Endothelial cell of umbilical vein (primary cell): ENCODE data around the gene CRNN. TPM values are rescaled to one million over a fixed set of nuclear protein-coding genes. Genes with fewer than 3 reads are reported as not detected.

Source experiments
- BruUV-seq: library from RNA; stranded (reverse); fragments of 400-500 nt; replicated peaks from 2 replicates; lab custom pipeline; 2021; lab: Mats Ljungman, UMichigan
- CTCF ChIA-PET: fragments of 300-600, 350-600 bp; sonication (Branson Sonifier 250); formaldehyde crosslinking; loops from one replicate; lab custom pipeline; 2021; ENCODE audit warnings: antibody characterized with exemption, inconsistent platforms; lab: Charles Lee
- POLR2A ChIA-PET: fragments of 300-600, 350-600 bp; sonication (Branson Sonifier 250); formaldehyde crosslinking; loops from one replicate; lab custom pipeline; 2021; ENCODE audit warnings: antibody characterized with exemption, inconsistent platforms; lab: Charles Lee
- DNase-seq: peaks from one replicate; pipeline ENCODE4 v3.0.0-alpha.2; 2011; ENCODE audit warnings: low read depth, low spot score
- FAIRE-seq: peaks from 2 replicates; lab custom pipeline; 2011; peaks lifted over from hg19 to GRCh38; lab: Jason Lieb, UNC
- H2AFZ ChIP-seq: 2 replicates; pipeline ENCODE4 v1.6.0; 2012; ENCODE audit warnings: low read depth, low read length, control low read depth, inconsistent platforms
- H3K27ac ChIP-seq: 2 replicates; pipeline ENCODE4 v1.5.1; 2011; ENCODE audit warnings: low read depth, mild to moderate bottlenecking, control low read depth, low read length, moderate library complexity; ENCODE audit not compliant: insufficient read depth
- H3K27me3 ChIP-seq, 2 experiments: 2 replicates each; pipeline versions ENCODE4 v1.6.0 to v1.6.1; 2011; ENCODE audit warnings: low read length in 2 of 2, mixed read lengths in 1 of 2; ENCODE audit not compliant: control insufficient read depth in 2 of 2, insufficient read depth in 2 of 2
- H3K36me3 ChIP-seq, 2 experiments: 2 replicates in 1 of 2; 3 replicates in 1 of 2; pipeline ENCODE4 v1.5.1; 2011; ENCODE audit warnings: low read length in 2 of 2, mild to moderate bottlenecking in 1 of 2, moderate library complexity in 1 of 2; ENCODE audit not compliant: control insufficient read depth in 2 of 2, insufficient read depth in 2 of 2; ENCODE audit errors: extremely low read depth in 1 of 2
- H3K4me1 ChIP-seq: 3 replicates; pipeline ENCODE4 v1.5.1; 2011; ENCODE audit warnings: mild to moderate bottlenecking, low read length; ENCODE audit not compliant: control insufficient read depth, insufficient read depth; ENCODE audit errors: extremely low read depth
- H3K4me2 ChIP-seq: 2 replicates; pipeline ENCODE4 v1.6.1; 2011; ENCODE audit warnings: low read length, control low read depth, mixed read lengths; ENCODE audit not compliant: insufficient read depth
- H3K4me3 ChIP-seq, 3 experiments: fragments of 200-600 bp in 1 of 3; sonication (generic), shearing (Covaris generic) in 1 of 3; replicated peaks in 1 of 3; 2 replicates each; pipeline ENCODE4 v1.5.1; 2011 to 2016; ENCODE audit warnings: control low read depth in 3 of 3, low read length in 3 of 3, mild to moderate bottlenecking in 2 of 3, inconsistent platforms in 1 of 3, low read depth in 1 of 3, moderate library complexity in 1 of 3; ENCODE audit not compliant: insufficient read depth in 1 of 3
- H3K79me2 ChIP-seq: 2 replicates; pipeline ENCODE4 v1.6.0; 2012; ENCODE audit warnings: low read length, inconsistent platforms; ENCODE audit not compliant: control insufficient read depth, insufficient read depth
- H3K9ac ChIP-seq: replicated peaks from 2 replicates; pipeline ENCODE3; 2011; ENCODE audit warnings: low read length, control low read depth; ENCODE audit not compliant: insufficient read depth; ENCODE audit errors: extremely low read depth
- H3K9me1 ChIP-seq: replicated peaks from 3 replicates; pipeline ENCODE4 v1.6.0; 2011; ENCODE audit warnings: mild to moderate bottlenecking, low read length; ENCODE audit not compliant: control insufficient read depth, insufficient read depth; ENCODE audit errors: extremely low read depth
- H3K9me3 ChIP-seq: replicated peaks from 2 replicates; pipeline ENCODE4 v1.5.1; 2012; ENCODE audit warnings: low read length, inconsistent platforms; ENCODE audit not compliant: control insufficient read depth, insufficient read depth
- H4K20me1 ChIP-seq: replicated peaks from 2 replicates; pipeline ENCODE3; 2011; ENCODE audit warnings: mild to moderate bottlenecking, low read length; ENCODE audit not compliant: control insufficient read depth, insufficient read depth; ENCODE audit errors: extremely low read depth
- CTCF ChIP-seq, 2 donors: IDR thresholded peaks; 1 replicate in 1 of 2; 2 replicates in 1 of 2; pipeline ENCODE4 v1.5.1; 2011; ENCODE audit warnings: low read length in 2 of 2, mild to moderate bottlenecking in 2 of 2, moderate library complexity in 2 of 2, control low read depth in 1 of 2, inconsistent platforms in 1 of 2, low read depth in 1 of 2; ENCODE audit not compliant: insufficient read depth in 1 of 2; ENCODE audit errors: extremely low read depth in 1 of 2
- EZH2 ChIP-seq: IDR thresholded peaks from 2 replicates; pipeline ENCODE4 v1.6.1; 2012; ENCODE audit warnings: borderline replicate concordance, low read depth, mild to moderate bottlenecking, moderate library complexity, low read length, inconsistent platforms; ENCODE audit not compliant: severe bottlenecking
- FOS ChIP-seq: IDR thresholded peaks from 2 replicates; pipeline ENCODE4 v1.6.1; 2011; ENCODE audit warnings: mild to moderate bottlenecking, low read length, moderate library complexity, borderline replicate concordance; ENCODE audit not compliant: insufficient read depth
- GATA2 ChIP-seq: IDR thresholded peaks from 2 replicates; pipeline ENCODE4 v1.7.0; 2011; ENCODE audit warnings: low read depth, mild to moderate bottlenecking, moderate library complexity, mixed read lengths, low read length; ENCODE audit not compliant: insufficient read length, insufficient read depth
- JUN ChIP-seq: IDR thresholded peaks from 2 replicates; pipeline ENCODE4 v1.6.1; 2011; ENCODE audit warnings: borderline replicate concordance, low read depth; ENCODE audit not compliant: insufficient read length, insufficient read depth
- MAX ChIP-seq: IDR thresholded peaks from 2 replicates; pipeline ENCODE4 v1.6.1; 2011; ENCODE audit not compliant: insufficient read depth, insufficient read length
- MYC ChIP-seq: IDR thresholded peaks from one replicate; pipeline ENCODE4 v1.6.1; 2011; ENCODE audit warnings: mild to moderate bottlenecking, low read depth, low read length
- POLR2A ChIP-seq: IDR thresholded peaks from 2 replicates; pipeline ENCODE4 v1.6.1; 2012; ENCODE audit warnings: low read depth, mild to moderate bottlenecking, control low read depth, low read length
- POLR2AphosphoS5 ChIP-seq: IDR thresholded peaks from 2 replicates; pipeline ENCODE4 v1.6.1; 2012; ENCODE audit warnings: low read depth, mild to moderate bottlenecking, control low read depth, low read length, moderate library complexity; ENCODE audit not compliant: insufficient read depth
- dilution Hi-C: fragments of 300-500 bp; cut with MboI; formaldehyde crosslinking; loops from one replicate; pipeline ENCODE4 v1.15.0; 2019; ENCODE audit warnings: low sequenced_read_pairs; ENCODE audit not compliant: extremely low pct_ligation_motif_present
- intact Hi-C: fragments of 100-400 bp; cut with micrococcal nuclease; formaldehyde crosslinking; loops from one replicate; pipeline ENCODE4 v1.10.0; 2022
- polyA plus RNA-seq, 4 experiments: library from polyadenylated mRNA; depleted of rRNA in 3 of 4; stranded (reverse) in 3 of 4; unstranded in 1 of 4; fragments of >200 nt; gene quantifications; 2 replicates each; pipeline versions ENCODE4 v1.2.1 to v1.2.3, GENCODE V29; 2011 to 2012; ENCODE audit warnings: missing spikeins in 1 of 4
- total RNA-seq: library from RNA; stranded (reverse); gene quantifications from 2 replicates; pipeline ENCODE4 v1.2.3, GENCODE V29; 2021

CRNN gene
- total and polyA plus RNA-seq, 2 donors (not counting 3 experiments of a cell fraction or from before 2014, with no cell fraction given) = not detected

- DNase-seq (no peak), FAIRE-seq (no peak)
- H3K27me3 ChIP-seq = no peaks in the 10 kb centered on the region
- H2AFZ ChIP-seq = no peak overlapping the region
- H3K79me2 ChIP-seq = no peaks in the 10 kb centered on the region
- H3K4me1 ChIP-seq = no peaks in the 10 kb centered on the region
- no TSS peak for BruUV-seq
- H3K27ac ChIP-seq = no peak overlapping the region
- ChIA-PET POLR2A (no interaction called here), CTCF (no interaction called here)
- H3K36me3 ChIP-seq = no peaks in the 10 kb centered on the region
- no peak for TF ChIP-seq GATA2
- TF ChIP-seq CTCF (IDR thresholded peaks at IDR 0.05; ENCODE audit: extremely low read depth in 1 of 2, insufficient read depth in 1 of 2, low read depth in 1 of 2, low read length in 2 of 2) = no peak
- TF ChIP-seq FOS = no peak
- no peak for TF ChIP-seq EZH2
- no peak for TF ChIP-seq JUN
- no peak for TF ChIP-seq POLR2A
- TF ChIP-seq POLR2AphosphoS5 = no peak
- TF ChIP-seq MYC = no peak
- TF ChIP-seq MAX = no peak
- no peak overlapping the region for H3K4me2 ChIP-seq
- no peaks in the 10 kb centered on the region for H4K20me1 ChIP-seq
- intact Hi-C loops (no loop called here), dilution Hi-C loops (no loop called here)
- H3K9ac ChIP-seq = no peak overlapping the region
- no peaks in the 10 kb centered on the region for H3K9me1 ChIP-seq
- no peaks in the 10 kb centered on the region for H3K9me3 ChIP-seq
- no peak overlapping the region for H3K4me3 ChIP-seq
Measured at GRCh38 chr1:152380932-152381331, 33.1 kb downstream of the CRNN start.
